Naive thymus-derived CD8-positive, alpha-beta T cell (primary cell): ENCODE data around the gene VPS50. TPM values are rescaled to one million over a fixed set of nuclear protein-coding genes. Genes with fewer than 3 reads are reported as not detected.

Experiments used
- ATAC-seq, 2 donors: fragments of 150-1000 bp; cut with Tn5 transposase in 1 of 2; sonication (Bioruptor Pico), chemical (Tn5 transposase) in 1 of 2; 1 replicate in 1 of 2; 2 replicates in 1 of 2; pipeline ENCODE4 v1.10.0; 2021; ENCODE audit warnings: mild to moderate bottlenecking in 2 of 2, moderate library complexity in 2 of 2
- POLR2A ChIA-PET: fragments of 350-600 bp; sonication (Branson Sonifier 250); formaldehyde crosslinking; loops from one replicate; lab custom pipeline; 2021; ENCODE audit warnings: antibody characterized with exemption; lab: Charles Lee
- DNase-seq, 10 donors: peaks; one replicate each; pipeline versions ENCODE4 v3.0.0 to v3.0.0-alpha.2; 2020 to 2022
- H3K27ac Mint-ChIP-seq, 10 donors: one replicate each; pipeline ENCODE4 v1.8.0; 2020 to 2022; ENCODE audit warnings: mild to moderate bottlenecking in 10 of 10, mixed read lengths in 10 of 10, moderate library complexity in 4 of 10, inconsistent platforms in 1 of 10
- H3K27me3 Mint-ChIP-seq, 5 donors: one replicate each; pipeline ENCODE4 v1.8.0; 2021 to 2022; ENCODE audit warnings: mixed read lengths in 5 of 5
- H3K36me3 Mint-ChIP-seq, 3 donors: one replicate each; pipeline ENCODE4 v1.8.0; 2020 to 2022; ENCODE audit warnings: mixed read lengths in 3 of 3, mild to moderate bottlenecking in 2 of 3, inconsistent platforms in 1 of 3
- H3K4me1 Mint-ChIP-seq, 4 donors: one replicate each; pipeline ENCODE4 v1.8.0; 2021 to 2022; ENCODE audit warnings: mixed read lengths in 4 of 4
- H3K4me3 Mint-ChIP-seq, 10 donors: one replicate each; pipeline ENCODE4 v1.8.0; 2020 to 2022; ENCODE audit warnings: mild to moderate bottlenecking in 10 of 10, mixed read lengths in 10 of 10, moderate library complexity in 6 of 10, inconsistent platforms in 1 of 10
- H3K9me3 Mint-ChIP-seq, 9 donors: one replicate each; pipeline ENCODE4 v1.8.0; 2020 to 2022; ENCODE audit warnings: mixed read lengths in 9 of 9, mild to moderate bottlenecking in 3 of 9, inconsistent platforms in 1 of 9, moderate library complexity in 1 of 9
- polyA plus RNA-seq, 3 donors: library from polyadenylated mRNA; unstranded; fragments of 300-500 nt; fragmentation: Illumina TruSeq; gene quantifications; one replicate each; pipeline ENCODE4 v1.2.3, GENCODE V29; 2021
- total RNA-seq, 8 experiments: library from RNA in 2 of 8; stranded (reverse) in 2 of 8; gene quantifications; one replicate each; pipeline ENCODE4 v1.2.3 and lab custom pipeline; 2021 to 2026

Gene VPS50
- total and polyA plus RNA-seq, 5 experiments from 2014 or later = 13.3 to 37.4 (median 15.1) TPM

DNA sequence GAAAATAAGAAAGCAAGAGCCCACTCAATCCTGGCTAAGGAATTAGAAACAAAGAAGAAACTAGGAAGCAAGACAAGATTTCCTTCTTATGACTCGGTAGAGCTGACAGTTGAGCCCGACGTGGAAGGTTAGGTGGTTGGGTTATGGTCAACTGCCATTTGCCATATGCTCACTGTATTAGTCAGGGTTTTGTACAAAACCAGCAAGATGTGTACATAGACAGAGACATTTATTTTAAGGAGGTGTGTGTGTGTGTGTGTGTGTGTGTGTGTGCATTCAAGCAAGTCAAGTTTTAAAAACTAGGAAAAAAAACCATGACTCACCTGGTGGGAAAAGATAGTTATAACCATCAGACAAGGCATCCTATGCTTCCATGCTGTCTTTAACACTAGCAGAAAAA is 158.5 kb downstream of the VPS50 start:
- Mint-ChIP-seq H3K36me3 (no peaks in the 10 kb centered on the region), H3K27ac (no peak overlapping the region), H3K9me3 (no peaks in the 10 kb centered on the region), H3K4me3 (no peak overlapping the region), H3K27me3 (peaks cover 6 to 15% (median 11%) of the 10 kb centered on the region in 5 donors), H3K4me1 (no peaks in the 10 kb centered on the region)
- ATAC-seq (no peak), DNase-seq (no peak)
- POLR2A ChIA-PET = no interaction called here

DNA sequence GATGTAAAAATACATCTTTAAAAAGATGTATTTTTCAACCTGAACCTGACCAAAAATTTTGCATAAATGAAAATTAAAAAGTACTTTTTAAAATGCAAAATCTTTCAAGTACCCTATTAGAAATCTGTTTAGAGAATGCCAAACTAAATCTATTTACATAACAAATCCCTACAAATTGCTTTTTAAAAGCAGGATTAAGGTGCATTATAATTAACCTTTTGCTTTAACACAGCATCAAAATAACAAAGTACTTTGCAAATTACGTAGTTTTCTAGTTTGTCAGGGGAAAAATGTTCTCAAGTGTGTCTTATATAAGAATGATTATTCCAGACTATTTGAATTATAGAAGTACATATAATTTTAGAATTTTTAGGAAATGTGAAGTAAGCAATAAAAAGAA is 160.8 kb downstream of the VPS50 start:
- no peak for DNase-seq
- Mint-ChIP-seq H3K4me3 (no peak overlapping the region), H3K9me3 (no peaks in the 10 kb centered on the region), H3K27ac (no peak overlapping the region), H3K4me1 (no peaks in the 10 kb centered on the region), H3K27me3 (peaks cover 0 to 12% (median 2%) of the 10 kb centered on the region in 5 donors), H3K36me3 (no peaks in the 10 kb centered on the region)
- POLR2A ChIA-PET = interaction anchor here (0.6 kb wide), 1 partner anchor 72 kb away, joined by 3 read pairs; no protein-coding TSS in a partner anchor
- ATAC-seq = no peak

DNA sequence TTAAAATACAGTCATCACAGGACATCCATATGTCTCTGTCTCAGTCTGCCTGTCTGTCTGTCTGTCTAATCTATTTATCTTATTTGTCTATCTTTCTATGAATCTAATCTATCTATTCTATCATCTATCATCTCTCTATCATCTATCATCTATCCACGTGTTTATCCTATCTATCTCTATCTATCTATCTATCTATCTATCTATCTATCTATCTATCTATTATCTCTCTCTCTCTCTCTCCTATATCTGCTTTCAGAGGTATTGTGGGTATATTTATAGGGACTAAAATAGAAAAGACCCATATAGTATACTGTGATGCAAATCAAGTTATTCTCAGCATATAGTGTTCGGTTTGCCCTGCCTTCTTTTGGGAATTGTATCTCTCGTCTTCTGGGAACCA is 167.5 kb downstream of the VPS50 start:
- no peak for DNase-seq
- Mint-ChIP-seq H3K4me1 (no peaks in the 10 kb centered on the region), H3K36me3 (no peaks in the 10 kb centered on the region), H3K27ac (no peak overlapping the region), H3K4me3 (no peak overlapping the region), H3K27me3 (peaks cover 0 to 15% (median 1%) of the 10 kb centered on the region in 5 donors), H3K9me3 (peaks cover 0 to 2% (median 0%) of the 10 kb centered on the region in 9 donors)
- POLR2A ChIA-PET = no interaction called here
- ATAC-seq = no peak

DNA sequence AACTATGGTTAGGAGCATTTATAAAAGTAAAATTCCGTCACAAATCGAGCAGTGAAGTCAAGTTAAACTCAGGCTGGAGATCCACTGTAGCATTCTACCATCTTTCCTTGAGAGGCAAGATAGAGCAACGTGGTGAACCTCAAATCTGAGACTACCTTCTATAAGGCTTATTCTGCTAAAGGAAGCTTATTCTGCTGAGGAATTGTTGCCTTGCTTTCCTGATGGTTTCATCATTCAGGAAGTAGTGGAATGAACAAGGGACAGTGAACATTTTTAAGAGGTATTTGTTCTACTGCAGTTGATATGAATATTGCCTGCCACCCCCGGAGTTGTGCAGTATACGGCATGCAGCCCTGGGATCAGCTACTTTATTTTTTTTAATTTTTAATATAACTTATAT is 170.8 kb downstream of the VPS50 start:
- no peak overlapping the region for H3K4me3 Mint-ChIP-seq
- H3K27ac Mint-ChIP-seq = no peak overlapping the region
- no peak for ATAC-seq
- POLR2A ChIA-PET = no interaction called here
- H3K27me3 Mint-ChIP-seq = peaks cover 0 to 11% (median 1%) of the 10 kb centered on the region in 5 donors
- peaks cover 0 to 27% (median 9%) of the 10 kb centered on the region in 9 donors for H3K9me3 Mint-ChIP-seq
- H3K36me3 Mint-ChIP-seq = peaks cover 0 to 8% (median 0%) of the 10 kb centered on the region in 3 donors
- no peak for DNase-seq
- H3K4me1 Mint-ChIP-seq = no peaks in the 10 kb centered on the region

DNA sequence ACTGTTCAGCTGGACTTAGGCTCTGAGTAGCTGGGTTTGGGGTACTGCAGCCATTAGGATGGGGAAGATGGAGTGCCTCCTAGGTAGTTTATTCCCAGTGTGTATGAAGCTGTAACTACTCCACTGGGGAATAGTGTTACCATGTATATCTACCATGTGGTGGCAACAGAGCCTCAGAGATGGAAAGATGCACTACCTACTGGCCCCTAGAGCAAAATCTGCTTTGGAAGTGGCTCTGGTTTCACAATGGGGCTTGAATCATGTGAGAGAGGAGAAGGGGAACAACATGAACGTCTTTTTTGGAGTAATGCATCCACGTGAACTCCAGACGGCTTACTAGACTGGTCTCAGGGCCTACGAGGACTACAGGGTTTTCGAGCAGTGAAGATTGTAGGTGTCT is 175.1 kb downstream of the VPS50 start:
- POLR2A ChIA-PET = no interaction called here
- Mint-ChIP-seq H3K4me3 (no peak overlapping the region), H3K27ac (no peak overlapping the region), H3K27me3 (peaks cover 0 to 11% (median 1%) of the 10 kb centered on the region in 5 donors), H3K9me3 (peaks cover 0 to 27% (median 9%) of the 10 kb centered on the region in 9 donors), H3K4me1 (no peaks in the 10 kb centered on the region), H3K36me3 (peaks cover 0 to 8% (median 0%) of the 10 kb centered on the region in 3 donors)
- DNase-seq (no peak), ATAC-seq (no peak)

DNA sequence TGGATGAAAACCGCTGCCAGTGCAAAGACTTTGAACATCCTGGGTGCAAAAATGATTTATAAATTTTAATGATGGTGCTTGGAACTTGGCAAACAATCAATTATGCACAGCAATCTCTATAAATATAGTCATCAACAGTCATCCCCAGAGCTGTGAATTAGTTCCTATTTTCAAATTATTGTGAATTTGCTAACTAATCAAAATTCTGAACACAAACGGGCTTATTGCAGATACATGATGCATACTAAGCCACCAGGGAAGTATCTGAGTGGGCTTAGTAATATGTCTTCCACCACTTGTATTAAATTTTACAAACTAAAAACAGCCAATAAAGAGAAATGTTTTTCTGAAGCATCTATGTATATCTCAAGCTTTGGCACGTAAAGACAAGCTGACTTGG is 177.2 kb downstream of the VPS50 start:
- H3K4me3 Mint-ChIP-seq = no peak overlapping the region
- ATAC-seq = no peak
- H3K36me3 Mint-ChIP-seq = peaks cover 0 to 8% (median 0%) of the 10 kb centered on the region in 3 donors
- peaks cover 0 to 7% (median 1%) of the 10 kb centered on the region in 5 donors for H3K27me3 Mint-ChIP-seq
- H3K27ac Mint-ChIP-seq = no peak overlapping the region
- POLR2A ChIA-PET = no interaction called here
- H3K4me1 Mint-ChIP-seq = no peaks in the 10 kb centered on the region
- peaks cover 0 to 27% (median 9%) of the 10 kb centered on the region in 9 donors for H3K9me3 Mint-ChIP-seq
- no peak for DNase-seq

Other genes starting within 250 kb of the VPS50 start
- gene SAMD9, start 114.4 kb upstream of the VPS50 start, total RNA-seq = 10 to 100 TPM; 46.8 to 49.9 TPM
- gene SAMD9, start 114.4 kb upstream of the VPS50 start, polyA plus RNA-seq = 10 to 100 TPM; 21.7 to 28.3 (median 22.7) TPM
- gene SAMD9L, start 84.0 kb upstream of the VPS50 start, total RNA-seq = 10 to 100 TPM; 27.6 to 28.8 TPM
- 10 to 100 TPM; 29.3 to 43.1 (median 32.4) TPM for gene SAMD9L, start 84.0 kb upstream of the VPS50 start, polyA plus RNA-seq
- gene HEPACAM2, start 5.9 kb upstream of the VPS50 start, total RNA-seq = under 1 TPM in 1 of 2 experiments, not detected in 1; 0.33 TPM
- gene HEPACAM2, start 5.9 kb upstream of the VPS50 start, polyA plus RNA-seq = not detected